Lower leg skin (tissue), 4 donors: ENCODE measurements around the gene SHD. TPM values are rescaled to one million over a fixed set of nuclear protein-coding genes. Genes with fewer than 3 reads are reported as not detected.
"Not testable (repeated sequence)": the region's sequence is repeated elsewhere in the genome, so short reads cannot be mapped to it uniquely, and the experiment has no call there.

Experiments
- DNase-seq, 2 donors: peaks; one replicate each; pipeline ENCODE4 v3.0.0-alpha.2; 2019; ENCODE audit warnings: low spot score in 2 of 2
- H3K4me3 ChIP-seq: fragments of 200-600 bp; sonication (generic); 2 replicates; pipeline ENCODE4 v1.5.1; 2017; ENCODE audit warnings: mild to moderate bottlenecking, low read depth; ENCODE audit not compliant: poor library complexity, severe bottlenecking
- POLR2A ChIP-seq, 2 donors: fragments of 450-650 bp; IDR thresholded peaks; one replicate each; pipeline ENCODE4 v1.6.1; 2016 to 2017; ENCODE audit warnings: antibody characterized with exemption in 2 of 2, mild to moderate bottlenecking in 1 of 2, moderate library complexity in 1 of 2
- WGBS, 2 donors: methylation state at CpG; one replicate each; pipeline ENCODE4 v1.1.5; 2018; 5-methylcytosine and 5-hydroxymethylcytosine counted together
- intact Hi-C: fragments of 100-400 bp; cut with DNase I; formaldehyde crosslinking; loops from one replicate; pipeline ENCODE4 v1.15.0; 2023; ENCODE audit warnings: low total_unique reads
- total RNA-seq, 4 donors: library from RNA; depleted of rRNA; stranded (reverse); fragments of >200 nt; gene quantifications; one replicate each; pipeline ENCODE4 v1.1.0, GENCODE V29; 2016
- TF ChIP-seq, protein P1 (sequence below), 3 donors: fragments of 450-650 bp; IDR thresholded peaks; one replicate each; pipeline ENCODE4 v1.5.1; 2016; ENCODE audit warnings: antibody characterized with exemption in 3 of 3, mild to moderate bottlenecking in 3 of 3, moderate library complexity in 2 of 3

Gene SHD
- total RNA-seq, 4 donors from 2014 or later, result not detected

DNA sequence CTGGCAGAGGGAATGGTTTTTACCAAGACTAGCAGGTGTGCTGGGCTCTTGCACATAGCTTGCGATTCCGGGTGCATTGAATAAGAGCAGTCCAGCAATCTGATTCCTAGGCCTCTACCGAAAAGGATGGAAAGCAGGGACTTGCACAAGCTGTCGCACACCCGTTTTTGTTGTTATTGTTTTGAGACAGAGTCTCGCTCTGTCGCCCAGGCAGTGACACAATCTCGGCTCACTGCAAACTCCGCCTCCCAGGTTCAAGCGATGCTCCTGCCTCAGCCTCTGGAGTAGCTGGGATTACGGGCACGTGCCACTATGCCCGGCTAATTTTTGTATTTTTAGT lies 44.2 kb upstream of the SHD start:
- DNase-seq, result no peak
- intact Hi-C loops, result no loop called here
- TF ChIP-seq, protein P1, sequence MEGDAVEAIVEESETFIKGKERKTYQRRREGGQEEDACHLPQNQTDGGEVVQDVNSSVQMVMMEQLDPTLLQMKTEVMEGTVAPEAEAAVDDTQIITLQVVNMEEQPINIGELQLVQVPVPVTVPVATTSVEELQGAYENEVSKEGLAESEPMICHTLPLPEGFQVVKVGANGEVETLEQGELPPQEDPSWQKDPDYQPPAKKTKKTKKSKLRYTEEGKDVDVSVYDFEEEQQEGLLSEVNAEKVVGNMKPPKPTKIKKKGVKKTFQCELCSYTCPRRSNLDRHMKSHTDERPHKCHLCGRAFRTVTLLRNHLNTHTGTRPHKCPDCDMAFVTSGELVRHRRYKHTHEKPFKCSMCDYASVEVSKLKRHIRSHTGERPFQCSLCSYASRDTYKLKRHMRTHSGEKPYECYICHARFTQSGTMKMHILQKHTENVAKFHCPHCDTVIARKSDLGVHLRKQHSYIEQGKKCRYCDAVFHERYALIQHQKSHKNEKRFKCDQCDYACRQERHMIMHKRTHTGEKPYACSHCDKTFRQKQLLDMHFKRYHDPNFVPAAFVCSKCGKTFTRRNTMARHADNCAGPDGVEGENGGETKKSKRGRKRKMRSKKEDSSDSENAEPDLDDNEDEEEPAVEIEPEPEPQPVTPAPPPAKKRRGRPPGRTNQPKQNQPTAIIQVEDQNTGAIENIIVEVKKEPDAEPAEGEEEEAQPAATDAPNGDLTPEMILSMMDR (IDR thresholded peaks at IDR 0.05), result no peak
- no peak for TF ChIP-seq POLR2A (IDR thresholded peaks at IDR 0.05)
- WGBS, 2 donors, result 63 to 74% methylated on average over 13 of the region's 13 CpGs
- no peak overlapping the region for H3K4me3 ChIP-seq

DNA sequence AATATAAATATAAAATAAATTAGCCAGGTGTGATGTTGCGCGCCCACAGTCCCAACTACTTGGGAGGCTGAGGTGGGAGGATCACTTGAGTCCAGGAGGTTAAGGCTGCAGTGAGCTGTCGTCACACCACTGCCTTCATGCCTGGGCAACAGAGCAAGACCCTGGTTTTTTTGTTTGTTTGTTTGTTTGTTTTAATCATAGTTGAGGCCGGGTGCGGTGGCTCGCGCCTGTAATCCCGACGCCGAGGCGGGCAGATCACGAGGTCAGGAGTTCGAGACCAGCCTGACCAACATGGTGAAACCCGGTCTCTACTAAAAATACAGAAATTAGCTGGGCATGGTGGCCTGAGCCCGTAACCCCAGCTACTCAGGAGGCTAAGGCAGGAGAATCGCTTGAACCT lies 41.6 kb upstream of the SHD start:
- intact Hi-C loops, H3K4me3 ChIP-seq, DNase-seq: not testable (repeated sequence)
- WGBS, 2 donors, result 92 to 94% methylated on average over 16 of the region's 16 CpGs

DNA sequence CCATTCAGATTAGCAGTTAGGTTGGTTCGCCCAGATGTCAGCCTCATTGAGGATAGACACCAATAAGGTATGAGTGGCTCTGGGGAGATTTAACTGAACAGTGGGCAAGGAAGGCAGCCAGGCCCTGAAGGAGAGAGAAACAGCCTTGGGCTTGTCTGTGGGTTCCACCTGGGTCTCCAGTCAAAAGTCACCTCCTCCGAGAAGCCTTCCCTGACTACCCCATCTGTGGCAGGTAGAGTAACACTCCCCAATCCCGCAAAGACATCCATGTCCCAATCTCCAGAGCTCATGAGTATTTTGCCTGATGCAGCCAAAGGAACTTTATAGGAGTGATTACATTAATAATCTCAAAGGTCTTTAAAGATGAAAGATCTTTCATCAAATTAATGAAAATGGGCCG lies 40.2 kb upstream of the SHD start:
- 77 to 86% methylated on average over 4 of the region's 4 CpGs for WGBS, 2 donors
- DNase-seq, result no peak
- TF ChIP-seq POLR2A (IDR thresholded peaks at IDR 0.05), result no peak
- TF ChIP-seq, protein P1 (IDR thresholded peaks at IDR 0.05), result no peak
- no peak overlapping the region for H3K4me3 ChIP-seq
- intact Hi-C loops, result no loop called here

DNA sequence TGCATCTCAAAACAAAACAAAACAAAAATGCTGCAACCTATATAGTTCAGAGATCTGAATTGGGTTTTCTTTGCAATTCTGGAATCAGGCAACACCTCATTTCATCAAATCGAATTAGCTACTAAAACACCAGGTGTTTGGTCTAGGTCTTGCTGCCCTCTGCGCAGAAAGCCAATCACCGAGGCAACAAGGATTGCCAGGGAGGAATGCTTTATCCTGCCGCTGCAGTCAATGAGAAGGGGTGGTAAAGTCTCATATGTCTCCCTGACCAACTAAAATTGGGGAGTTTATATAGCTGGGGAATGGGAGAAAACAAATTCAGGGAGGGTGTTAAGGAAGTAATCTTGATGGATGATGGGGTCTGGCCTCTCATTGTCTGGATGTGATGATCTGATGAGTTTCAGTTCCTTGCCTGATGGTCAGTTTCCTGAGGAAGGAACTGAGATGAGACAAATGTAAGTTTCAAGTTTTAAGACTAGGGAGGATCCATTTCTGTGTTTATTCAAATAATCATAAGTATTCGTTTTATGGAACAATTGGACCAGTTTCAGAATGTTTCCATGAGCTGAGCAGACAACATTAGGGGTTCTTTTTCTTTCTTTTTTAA lies 37.1 kb upstream of the SHD start:
- 80 to 82% methylated on average over 5 of the region's 5 CpGs for WGBS, 2 donors
- no peak overlapping the region for H3K4me3 ChIP-seq
- intact Hi-C loops, result no loop called here
- TF ChIP-seq POLR2A (IDR thresholded peaks at IDR 0.05), result no peak
- TF ChIP-seq, protein P1 (IDR thresholded peaks at IDR 0.05), result no peak
- no peak for DNase-seq

GRCh38 chr19:4245938-4246337 lies 33.1 kb upstream of the SHD start:
- DNase-seq, intact Hi-C loops, H3K4me3 ChIP-seq: not testable (repeated sequence)
- WGBS, 2 donors, result 92 to 95% methylated on average over 6 of the region's 6 CpGs

- intact Hi-C loops, result no loop called here
- peak; percentile 99 to 100 for DNase-seq
- H3K4me3 ChIP-seq, result peak within 1 kb of the TSS; percentile 28
- 0% methylated on average over 39 to 42 of the region's 45 CpGs for WGBS, 2 donors
- TF ChIP-seq, protein P1 (IDR thresholded peaks at IDR 0.05), result no peak
- TF ChIP-seq POLR2A (IDR thresholded peaks at IDR 0.05), result no peak
These were observed 32.1 kb upstream of the SHD start, which contains the start of gene YJU2 for GRCh38 chr19:4246767-4247593. Gene YJU2, plus strand, starts transcription at chr19:4247080. Its CDS starts 67 bp downstream, at chr19:4247147.
